ENCODE measurements around the gene TMX2.
A peak's percentile ranks its signal among the peaks of the same experiment; 100 is the strongest.

The TMX2 gene, protein sequence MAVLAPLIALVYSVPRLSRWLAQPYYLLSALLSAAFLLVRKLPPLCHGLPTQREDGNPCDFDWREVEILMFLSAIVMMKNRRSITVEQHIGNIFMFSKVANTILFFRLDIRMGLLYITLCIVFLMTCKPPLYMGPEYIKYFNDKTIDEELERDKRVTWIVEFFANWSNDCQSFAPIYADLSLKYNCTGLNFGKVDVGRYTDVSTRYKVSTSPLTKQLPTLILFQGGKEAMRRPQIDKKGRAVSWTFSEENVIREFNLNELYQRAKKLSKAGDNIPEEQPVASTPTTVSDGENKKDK

GRCh38 chr11:57712256-57713150, at the start of gene TMX2:
TMX2 (plus strand) TSS chr11:57712593; CDS start chr11:57712619, 26 bp downstream.
- H3K4me3 ChIP-seq (ENCODE audit: low read length) = peak within 1 kb of the TSS; percentile 100
- DNase-seq (ENCODE audit: low read depth) = peak; percentile 100
- TF ChIP-seq, protein P1, sequence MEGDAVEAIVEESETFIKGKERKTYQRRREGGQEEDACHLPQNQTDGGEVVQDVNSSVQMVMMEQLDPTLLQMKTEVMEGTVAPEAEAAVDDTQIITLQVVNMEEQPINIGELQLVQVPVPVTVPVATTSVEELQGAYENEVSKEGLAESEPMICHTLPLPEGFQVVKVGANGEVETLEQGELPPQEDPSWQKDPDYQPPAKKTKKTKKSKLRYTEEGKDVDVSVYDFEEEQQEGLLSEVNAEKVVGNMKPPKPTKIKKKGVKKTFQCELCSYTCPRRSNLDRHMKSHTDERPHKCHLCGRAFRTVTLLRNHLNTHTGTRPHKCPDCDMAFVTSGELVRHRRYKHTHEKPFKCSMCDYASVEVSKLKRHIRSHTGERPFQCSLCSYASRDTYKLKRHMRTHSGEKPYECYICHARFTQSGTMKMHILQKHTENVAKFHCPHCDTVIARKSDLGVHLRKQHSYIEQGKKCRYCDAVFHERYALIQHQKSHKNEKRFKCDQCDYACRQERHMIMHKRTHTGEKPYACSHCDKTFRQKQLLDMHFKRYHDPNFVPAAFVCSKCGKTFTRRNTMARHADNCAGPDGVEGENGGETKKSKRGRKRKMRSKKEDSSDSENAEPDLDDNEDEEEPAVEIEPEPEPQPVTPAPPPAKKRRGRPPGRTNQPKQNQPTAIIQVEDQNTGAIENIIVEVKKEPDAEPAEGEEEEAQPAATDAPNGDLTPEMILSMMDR (IDR thresholded peaks at IDR 0.05; ENCODE audit: insufficient read depth, low read depth, low read length, missing control alignments) = no peak

- no peak overlapping the region for H3K4me3 ChIP-seq (ENCODE audit: low read length)
- peak; percentile 39 for DNase-seq (ENCODE audit: low read depth)
- TF ChIP-seq, protein P1 (IDR thresholded peaks at IDR 0.05; ENCODE audit: insufficient read depth, low read depth, low read length, missing control alignments) = peak; percentile 39
Observed at GRCh38 chr11:57662893-57663292, 49.5 kb upstream of the TMX2 start.

DNA sequence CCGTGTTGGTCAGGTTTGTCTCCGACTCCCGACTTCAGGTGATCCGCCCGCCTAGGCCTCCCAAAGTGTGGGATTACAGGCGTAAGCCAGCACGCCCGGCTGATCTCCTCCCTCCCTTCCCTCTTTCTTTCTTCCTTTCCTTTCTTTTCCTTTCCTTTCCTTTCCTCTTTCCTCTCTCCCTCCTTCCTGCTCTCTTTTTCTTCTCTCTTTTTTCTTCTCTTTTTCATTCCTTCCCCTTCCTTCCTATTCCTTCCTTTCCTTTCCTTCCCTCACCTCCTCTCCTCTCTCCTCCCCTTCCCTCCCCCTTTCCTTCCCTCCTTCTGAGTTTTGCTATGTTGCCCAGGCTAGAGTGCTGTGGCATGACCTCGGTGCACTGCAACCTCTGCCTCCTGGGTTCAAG, 48.4 kb upstream of the TMX2 start:
- TF ChIP-seq, protein P1 (IDR thresholded peaks at IDR 0.05; ENCODE audit: insufficient read depth, low read depth, low read length, missing control alignments) = no peak
- no peak for DNase-seq (ENCODE audit: low read depth)
- no peak overlapping the region for H3K4me3 ChIP-seq (ENCODE audit: low read length)

- H3K4me3 ChIP-seq (ENCODE audit: low read length) = peak overlapping the region; percentile 86
- DNase-seq (ENCODE audit: low read depth) = peak; percentile 99
- TF ChIP-seq, protein P1 (IDR thresholded peaks at IDR 0.05; ENCODE audit: insufficient read depth, low read depth, low read length, missing control alignments) = no peak
Observed at GRCh38 chr11:57667117-57667735, 45.2 kb upstream of the TMX2 start.

DNA sequence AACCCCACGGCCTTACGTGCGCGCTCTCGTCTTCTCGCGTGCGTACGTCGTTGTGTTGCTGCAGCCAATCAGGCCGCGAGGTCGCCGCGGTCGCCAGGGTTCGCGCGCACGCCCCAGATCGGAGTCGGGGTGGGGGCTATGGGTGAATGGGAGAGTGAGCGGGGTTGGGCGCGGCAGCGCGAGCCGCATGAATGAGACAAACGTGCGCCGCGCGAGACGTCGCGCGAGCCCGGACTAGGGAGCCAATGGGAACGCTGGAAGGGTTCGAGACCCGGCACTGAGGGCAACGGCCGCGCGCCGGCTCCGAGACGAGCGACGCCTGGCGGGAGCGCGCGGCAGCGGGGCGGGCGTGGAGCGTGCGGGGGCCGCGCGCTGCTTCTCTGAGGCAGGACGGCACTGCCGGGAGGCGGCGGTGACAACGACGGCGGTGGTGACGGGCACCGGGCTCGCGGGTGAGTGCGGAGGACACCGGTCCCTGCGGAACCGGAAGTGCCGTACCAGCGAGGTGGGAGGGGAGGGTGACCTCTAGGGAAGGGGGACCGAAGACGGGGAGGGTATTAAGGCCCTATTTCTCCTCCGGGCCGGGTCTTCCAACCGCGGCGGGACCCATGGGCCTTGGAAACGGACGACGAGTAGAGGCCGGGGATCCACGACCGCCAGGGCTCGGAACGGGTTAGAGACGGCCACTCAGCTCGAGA, 44.5 kb upstream of the TMX2 start, which contains the start of gene ZDHHC5:
TSS of gene ZDHHC5 (plus strand) at position 379 of the 698 bp plus-strand sequence. CDS start 4,977 bp downstream, outside the sequence.
- H3K4me3 ChIP-seq (ENCODE audit: low read length) = peak within 1 kb of the TSS; percentile 86
- TF ChIP-seq, protein P1 (IDR thresholded peaks at IDR 0.05; ENCODE audit: insufficient read depth, low read depth, low read length, missing control alignments) = no peak
- DNase-seq (ENCODE audit: low read depth) = peak; percentile 100

- DNase-seq (ENCODE audit: low read depth) = peak; percentile 38
- TF ChIP-seq, protein P1 (IDR thresholded peaks at IDR 0.05; ENCODE audit: insufficient read depth, low read depth, low read length, missing control alignments) = no peak
- peak overlapping the region; percentile 86 for H3K4me3 ChIP-seq (ENCODE audit: low read length)
Observed at GRCh38 chr11:57668434-57668782, 44.0 kb upstream of the TMX2 start.

Data from epithelial cell of esophagus (primary cell).